ENCODE measurements around the gene GSTK1.

The GSTK1 gene

GRCh38 chr7:143243614-143244013, 19.6 kb upstream of the GSTK1 start:
- Histone ChIP-seq H3K4me1 (no peaks in the 10 kb centered on the region), H3K4me3 (no peak overlapping the region), H3K27me3 (ENCODE audit: low read depth) (peaks cover 5% of the 10 kb centered on the region; the same call in 1 of the 2 replicates), H3K9me3 (no peaks in the 10 kb centered on the region), H3K36me3 (replicated peaks) (no peaks in the 10 kb centered on the region)
- in situ Hi-C loops (cut with MboI; ENCODE audit: low sequenced_read_pairs): no loop called here
- DNase-seq (ENCODE audit: low spot score in 2 of 2): no peak

GRCh38 chr7:143244321-143244720, 18.9 kb upstream of the GSTK1 start:
- Histone ChIP-seq H3K27me3 (ENCODE audit: low read depth) (peaks cover 5% of the 10 kb centered on the region; the same call in 1 of the 2 replicates), H3K4me3 (no peak overlapping the region), H3K9me3 (no peaks in the 10 kb centered on the region), H3K36me3 (replicated peaks) (no peaks in the 10 kb centered on the region), H3K4me1 (no peaks in the 10 kb centered on the region)
- DNase-seq (ENCODE audit: low spot score in 2 of 2): no peak
- in situ Hi-C loops (cut with MboI; ENCODE audit: low sequenced_read_pairs): no loop called here

DNA sequence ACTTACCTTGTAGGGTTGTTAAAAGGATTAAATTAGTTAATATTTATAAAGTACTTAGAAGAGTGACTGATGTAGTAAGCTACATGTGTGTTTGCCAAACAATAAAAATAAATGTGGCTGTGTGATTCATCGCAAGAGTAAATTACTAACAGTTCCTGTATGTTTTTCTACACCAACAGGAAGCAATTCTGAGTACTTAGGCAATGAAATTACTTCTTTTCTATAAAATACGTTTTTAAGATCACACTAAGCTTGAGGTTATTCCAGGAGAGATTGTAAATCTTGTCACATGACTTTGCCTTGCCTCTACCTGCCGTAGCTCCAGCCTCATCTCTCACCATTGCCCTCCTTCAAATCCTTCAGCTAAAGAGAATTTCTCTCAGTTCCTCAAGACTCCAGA, 18.1 kb upstream of the GSTK1 start:
- no peaks in the 10 kb centered on the region for H3K36me3 ChIP-seq (replicated peaks)
- no peak for DNase-seq (ENCODE audit: low spot score in 2 of 2)
- peaks cover 5% of the 10 kb centered on the region; the same call in 1 of the 2 replicates for H3K27me3 ChIP-seq (ENCODE audit: low read depth)
- in situ Hi-C loops (cut with MboI; ENCODE audit: low sequenced_read_pairs): no loop called here
- H3K4me3 ChIP-seq: no peak overlapping the region
- no peaks in the 10 kb centered on the region for H3K4me1 ChIP-seq
- no peaks in the 10 kb centered on the region for H3K9me3 ChIP-seq

GRCh38 chr7:143247372-143247771, 15.9 kb upstream of the GSTK1 start:
- no peaks in the 10 kb centered on the region for H3K4me1 ChIP-seq
- in situ Hi-C loops (cut with MboI; ENCODE audit: low sequenced_read_pairs): no loop called here
- no peaks in the 10 kb centered on the region for H3K9me3 ChIP-seq
- no peak for DNase-seq (ENCODE audit: low spot score in 2 of 2)
- H3K27me3 ChIP-seq (ENCODE audit: low read depth): peaks cover 5% of the 10 kb centered on the region; the same call in 1 of the 2 replicates
- H3K4me3 ChIP-seq: no peak overlapping the region
- no peaks in the 10 kb centered on the region for H3K36me3 ChIP-seq (replicated peaks)

- no peak for DNase-seq (ENCODE audit: low spot score in 2 of 2)
- H3K27me3 ChIP-seq (ENCODE audit: low read depth): peaks cover 5% of the 10 kb centered on the region; the same call in 1 of the 2 replicates
- H3K4me1 ChIP-seq: no peaks in the 10 kb centered on the region
- in situ Hi-C loops (cut with MboI; ENCODE audit: low sequenced_read_pairs): no loop called here
- H3K4me3 ChIP-seq: no peak overlapping the region
- H3K36me3 ChIP-seq (replicated peaks): no peaks in the 10 kb centered on the region
- no peaks in the 10 kb centered on the region for H3K9me3 ChIP-seq
These were observed 14.4 kb upstream of the GSTK1 start for GRCh38 chr7:143248761-143249354.

DNA sequence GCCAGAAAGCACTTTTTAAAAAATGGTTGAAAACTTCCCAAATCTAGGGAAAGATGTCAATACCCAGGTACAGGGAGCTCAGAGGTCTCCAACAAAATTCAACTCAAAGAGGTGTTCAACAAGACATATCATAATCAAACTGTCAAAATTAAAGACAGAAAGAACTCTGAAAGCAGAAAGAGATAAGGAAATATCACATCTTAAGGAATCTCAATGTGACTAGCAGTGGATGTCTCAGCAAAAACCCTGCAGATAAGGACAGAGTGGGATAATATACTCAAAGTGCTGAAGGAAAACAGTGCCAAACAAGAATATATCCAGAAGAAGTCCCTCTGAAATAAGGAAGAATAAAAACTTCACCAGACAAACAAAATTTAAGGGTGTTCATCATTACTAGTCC, 13.0 kb upstream of the GSTK1 start:
- Histone ChIP-seq H3K27me3 (ENCODE audit: low read depth) (peaks cover 1% of the 10 kb centered on the region; the same call in 1 of the 2 replicates), H3K4me3 (no peak overlapping the region), H3K4me1 (no peaks in the 10 kb centered on the region), H3K9me3 (no peaks in the 10 kb centered on the region), H3K36me3 (replicated peaks) (no peaks in the 10 kb centered on the region)
- DNase-seq (ENCODE audit: low spot score in 2 of 2): no peak
- in situ Hi-C loops (cut with MboI; ENCODE audit: low sequenced_read_pairs): no loop called here

DNA sequence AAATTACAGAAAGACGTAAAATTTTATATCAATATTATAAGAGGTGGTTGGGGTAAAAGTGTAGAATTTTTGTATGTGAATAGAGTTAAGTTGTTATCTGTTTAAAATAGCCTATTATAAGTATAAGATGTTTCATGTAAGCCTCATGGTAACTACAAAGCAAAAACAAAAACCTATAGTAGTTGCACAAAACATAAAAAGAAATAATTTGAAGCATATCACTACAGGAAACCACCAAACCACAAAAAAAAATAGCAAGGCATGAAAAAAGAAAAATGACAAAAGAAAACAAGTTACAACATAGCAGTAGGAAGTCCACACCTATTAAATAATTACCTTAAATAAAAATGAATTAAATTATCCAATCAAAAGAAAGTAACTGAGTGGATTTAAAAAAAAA, 12.4 kb upstream of the GSTK1 start:
- Histone ChIP-seq H3K36me3 (replicated peaks) (no peaks in the 10 kb centered on the region), H3K9me3 (no peaks in the 10 kb centered on the region), H3K27me3 (ENCODE audit: low read depth) (no peaks in the 10 kb centered on the region), H3K4me3 (no peak overlapping the region), H3K4me1 (no peaks in the 10 kb centered on the region)
- in situ Hi-C loops (cut with MboI; ENCODE audit: low sequenced_read_pairs): no loop called here
- DNase-seq (ENCODE audit: low spot score in 2 of 2): no peak

GRCh38 chr7:143252006-143252405, 11.2 kb upstream of the GSTK1 start:
- Histone ChIP-seq H3K27me3 (ENCODE audit: low read depth) (no peaks in the 10 kb centered on the region), H3K36me3 (replicated peaks) (no peaks in the 10 kb centered on the region), H3K4me1 (no peaks in the 10 kb centered on the region), H3K9me3 (no peaks in the 10 kb centered on the region), H3K4me3 (no peak overlapping the region)
- in situ Hi-C loops (cut with MboI; ENCODE audit: low sequenced_read_pairs): no loop called here
- DNase-seq (ENCODE audit: low spot score in 2 of 2): no peak

DNA sequence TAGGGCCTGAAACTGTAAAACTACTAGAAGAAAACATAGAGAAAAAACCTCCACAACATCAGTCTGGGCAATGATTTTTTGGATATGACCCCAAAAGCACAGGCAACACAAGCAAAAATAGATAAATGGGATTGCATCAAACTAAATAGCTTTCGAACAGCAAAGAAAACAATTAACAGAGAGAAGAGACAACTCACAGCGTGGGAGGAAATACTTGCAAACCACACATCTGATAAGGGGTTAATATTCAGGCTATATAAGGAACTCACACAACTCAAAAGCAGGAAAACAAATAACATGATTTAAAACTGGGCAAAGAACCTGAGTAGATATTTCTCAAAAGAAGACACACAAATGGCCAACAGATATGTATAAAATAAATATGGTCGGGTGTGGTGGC, 7.7 kb upstream of the GSTK1 start:
- Histone ChIP-seq H3K27me3 (ENCODE audit: low read depth) (no peaks in the 10 kb centered on the region), H3K4me3 (no peak overlapping the region), H3K36me3 (replicated peaks) (no peaks in the 10 kb centered on the region), H3K4me1 (no peaks in the 10 kb centered on the region), H3K9me3 (no peaks in the 10 kb centered on the region)
- in situ Hi-C loops (cut with MboI; ENCODE audit: low sequenced_read_pairs): no loop called here
- DNase-seq (ENCODE audit: low spot score in 2 of 2): no peak

DNA sequence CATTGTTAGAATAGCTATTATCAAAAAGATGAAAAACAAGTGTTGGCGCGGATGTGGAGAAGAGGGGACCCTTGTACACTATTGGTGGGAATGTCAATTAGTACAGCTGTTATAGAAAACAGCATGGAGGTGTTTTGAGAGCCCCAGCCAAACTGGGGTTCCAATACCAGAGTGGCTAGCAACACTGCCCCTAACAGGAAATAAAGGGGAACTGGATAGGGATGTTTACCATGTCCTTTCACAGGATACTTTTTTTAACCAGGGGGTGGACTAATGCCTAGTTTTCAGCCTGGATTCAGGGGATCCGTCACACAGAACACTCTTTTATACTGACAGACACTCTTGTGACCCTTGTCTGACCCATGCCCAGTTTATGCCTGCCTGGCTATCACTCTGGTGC, 6.9 kb upstream of the GSTK1 start:
- H3K9me3 ChIP-seq: no peaks in the 10 kb centered on the region
- H3K27me3 ChIP-seq (ENCODE audit: low read depth): no peaks in the 10 kb centered on the region
- no peak for DNase-seq (ENCODE audit: low spot score in 2 of 2)
- H3K36me3 ChIP-seq (replicated peaks): no peaks in the 10 kb centered on the region
- H3K4me1 ChIP-seq: no peaks in the 10 kb centered on the region
- in situ Hi-C loops (cut with MboI; ENCODE audit: low sequenced_read_pairs): no loop called here
- H3K4me3 ChIP-seq: no peak overlapping the region

- H3K4me1 ChIP-seq: no peaks in the 10 kb centered on the region
- in situ Hi-C loops (cut with MboI; ENCODE audit: low sequenced_read_pairs): no loop called here
- DNase-seq (ENCODE audit: low spot score in 2 of 2): no peak
These were observed 6.3 kb upstream of the GSTK1 start for GRCh38 chr7:143256932-143257331.

DNA sequence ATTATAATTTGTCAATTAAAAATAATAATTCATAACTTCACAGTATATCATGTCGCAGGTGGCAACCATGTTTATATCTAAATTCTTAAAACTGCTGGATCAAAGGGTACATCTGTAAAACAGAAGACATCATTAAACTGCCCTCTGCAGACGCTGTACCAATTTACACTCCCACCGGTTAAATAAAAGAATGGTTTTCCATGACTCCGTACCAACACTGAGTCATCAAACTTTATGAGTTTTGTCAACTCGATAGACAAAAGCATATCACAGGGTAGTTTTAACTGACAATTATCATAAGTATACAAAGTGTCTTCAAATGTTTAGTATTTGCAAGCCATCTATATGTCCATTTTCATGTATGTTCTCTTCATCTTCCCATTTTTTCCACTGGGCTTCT, 5.7 kb upstream of the GSTK1 start:
- no peak overlapping the region for H3K4me3 ChIP-seq
- H3K9me3 ChIP-seq: no peaks in the 10 kb centered on the region; the same call in 1 of the 2 replicates
- no peaks in the 10 kb centered on the region for H3K4me1 ChIP-seq
- H3K36me3 ChIP-seq (replicated peaks): no peaks in the 10 kb centered on the region
- in situ Hi-C loops (cut with MboI; ENCODE audit: low sequenced_read_pairs): no loop called here
- DNase-seq (ENCODE audit: low spot score in 2 of 2): peak in 1 of 2 experiments; percentile 5
- H3K27me3 ChIP-seq (ENCODE audit: low read depth): no peaks in the 10 kb centered on the region

More at GRCh38 chr7:143256932-143257331, 6.3 kb upstream of the GSTK1 start:
- H3K9me3 ChIP-seq: no peaks in the 10 kb centered on the region; the same call in 1 of the 2 replicates
- H3K4me3 ChIP-seq: no peak overlapping the region
- no peaks in the 10 kb centered on the region for H3K27me3 ChIP-seq (ENCODE audit: low read depth)
- no peaks in the 10 kb centered on the region for H3K36me3 ChIP-seq (replicated peaks)

GRCh38 chr7:143258831-143259230, 4.4 kb upstream of the GSTK1 start:
- Histone ChIP-seq H3K36me3 (replicated peaks) (no peaks in the 10 kb centered on the region), H3K4me3 (no peak overlapping the region), H3K4me1 (no peaks in the 10 kb centered on the region), H3K27me3 (ENCODE audit: low read depth) (no peaks in the 10 kb centered on the region), H3K9me3 (no peaks in the 10 kb centered on the region; the same call in 1 of the 2 replicates)
- DNase-seq (ENCODE audit: low spot score in 2 of 2): no peak
- in situ Hi-C loops (cut with MboI; ENCODE audit: low sequenced_read_pairs): no loop called here

GRCh38 chr7:143259765-143260164, 3.5 kb upstream of the GSTK1 start:
- 0 out of 2 replicates have a peak, but pooled peaks cover 4% of the 10 kb centered on the region for H3K4me1 ChIP-seq

GRCh38 chr7:143261901-143262300, 1.3 kb upstream of the GSTK1 start:
- Histone ChIP-seq H3K4me1 (0 out of 2 replicates have a peak, but pooled peaks cover 4% of the 10 kb centered on the region), H3K36me3 (replicated peaks) (peaks cover 3% of the 10 kb centered on the region; the same call in 1 of the 2 replicates), H3K9me3 (no peaks in the 10 kb centered on the region; the same call in 1 of the 2 replicates), H3K4me3 (no peak overlapping the region), H3K27me3 (ENCODE audit: low read depth) (no peaks in the 10 kb centered on the region)
- in situ Hi-C loops (cut with MboI; ENCODE audit: low sequenced_read_pairs): no loop called here
- no peak for DNase-seq (ENCODE audit: low spot score in 2 of 2)

More at GRCh38 chr7:143259765-143260164, 3.5 kb upstream of the GSTK1 start:
- H3K36me3 ChIP-seq (replicated peaks): no peaks in the 10 kb centered on the region
- in situ Hi-C loops (cut with MboI; ENCODE audit: low sequenced_read_pairs): no loop called here
- H3K27me3 ChIP-seq (ENCODE audit: low read depth): no peaks in the 10 kb centered on the region
- H3K4me3 ChIP-seq: no peak overlapping the region
- no peaks in the 10 kb centered on the region; the same call in 1 of the 2 replicates for H3K9me3 ChIP-seq
- DNase-seq (ENCODE audit: low spot score in 2 of 2): no peak
